GM18907 (cell line): ENCODE results near the gene ADO.

ENCODE experiments used
- ATAC-seq: cut with Tn5 transposase; IDR thresholded peaks from one replicate; pipeline ENCODE4 v1.9.1; 2021; ENCODE audit warnings: mild to moderate bottlenecking, moderate library complexity; ENCODE audit not compliant: unreplicated experiment

The ADO gene

DNA sequence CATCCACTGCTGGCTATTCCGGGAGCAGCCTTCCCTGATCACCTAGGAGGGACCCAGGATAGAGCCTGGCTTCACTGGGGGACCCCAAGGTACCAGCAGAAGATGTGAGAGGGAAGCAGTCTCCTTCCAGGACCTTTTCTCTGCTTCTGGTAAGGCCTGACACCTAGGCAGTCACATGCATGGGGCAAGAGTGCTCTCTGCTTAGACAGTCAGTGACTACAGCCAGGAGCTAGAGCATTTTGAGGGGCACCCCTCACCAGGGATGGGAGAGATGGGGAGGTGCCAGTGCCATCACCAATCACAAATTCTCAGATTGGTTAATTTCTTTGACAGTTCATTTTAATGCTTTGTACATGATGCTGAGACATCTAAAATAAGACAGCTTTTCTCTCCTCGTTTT is 13.9 kb upstream of the ADO start:
- no peak for ATAC-seq

DNA sequence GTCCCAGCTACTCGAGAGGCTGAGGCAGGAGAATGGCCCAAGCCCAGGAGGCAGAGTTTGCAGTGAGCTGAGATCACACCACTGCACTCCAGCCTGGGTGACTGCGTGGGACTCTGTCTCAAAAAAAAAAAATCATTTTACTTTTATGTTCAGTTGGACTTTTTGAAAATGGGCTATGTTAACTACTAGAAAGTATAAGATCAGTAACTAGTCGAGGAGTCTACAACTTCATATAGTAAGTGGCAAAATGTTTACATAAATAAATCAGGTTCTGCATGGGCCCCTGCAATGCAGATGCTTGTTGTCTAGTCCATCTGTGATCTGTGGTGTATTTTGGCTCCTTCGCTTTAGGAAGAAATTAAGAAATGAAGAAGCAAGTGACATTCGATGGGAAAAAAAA is 12.3 kb upstream of the ADO start:
- no peak for ATAC-seq

DNA sequence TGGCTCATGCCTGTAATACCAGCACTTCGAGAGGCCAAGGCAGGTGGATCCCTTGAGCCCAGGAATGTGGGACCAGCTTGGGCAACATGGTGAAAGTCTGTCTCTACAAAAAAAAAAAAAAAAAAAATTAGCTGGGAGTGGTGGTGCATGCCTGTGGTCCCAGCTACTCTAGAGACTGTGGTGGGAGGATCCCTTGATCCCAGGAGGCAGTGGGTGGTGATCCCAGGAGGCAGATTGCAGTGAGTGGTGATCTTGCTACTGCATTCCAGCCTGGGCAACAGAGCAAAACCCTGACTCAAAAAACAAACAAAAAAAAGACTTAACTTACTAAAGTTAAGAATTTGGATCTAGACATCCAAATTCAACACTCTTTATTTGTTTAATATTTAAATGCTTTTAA is 10.2 kb upstream of the ADO start:
- ATAC-seq, result no peak

DNA sequence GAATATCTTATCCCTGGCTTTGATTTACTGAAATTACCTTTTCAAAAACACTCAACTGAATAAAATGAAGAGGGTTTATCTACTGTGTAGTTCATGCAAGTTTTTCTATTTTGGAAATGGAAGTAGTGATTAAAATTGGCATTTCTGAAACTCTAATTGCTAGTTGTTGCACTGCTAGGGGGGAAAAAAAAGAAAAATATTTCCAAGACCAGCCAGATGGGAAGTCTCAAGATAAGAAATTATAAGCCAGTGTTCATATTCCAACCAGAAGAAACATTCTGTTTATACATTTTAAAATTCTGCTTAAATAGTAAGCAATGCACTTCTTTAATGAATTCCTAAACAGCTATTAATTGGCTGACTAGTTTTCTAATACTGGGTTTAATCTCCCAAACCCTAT is 9.4 kb upstream of the ADO start:
- ATAC-seq, result no peak

DNA sequence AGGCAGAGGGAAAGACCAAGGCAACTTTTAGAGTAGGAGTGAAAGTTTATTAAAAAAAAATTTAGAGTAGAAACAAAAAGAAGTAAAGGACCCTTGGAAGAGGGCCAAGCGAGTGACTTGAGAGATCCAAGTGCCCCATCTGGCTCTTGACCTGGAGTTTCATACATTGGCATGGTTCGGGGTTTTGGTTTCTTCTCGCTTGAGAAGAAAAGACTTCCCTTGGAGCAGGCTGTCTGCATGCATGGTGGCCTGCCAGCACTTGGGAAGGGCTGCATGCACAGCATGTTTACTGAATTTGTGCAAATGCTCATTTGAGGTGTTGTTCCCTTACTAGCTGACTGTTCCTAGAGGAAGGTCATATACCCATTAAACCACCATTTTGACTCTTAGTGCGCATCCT is 8.8 kb upstream of the ADO start:
- ATAC-seq, result no peak

DNA sequence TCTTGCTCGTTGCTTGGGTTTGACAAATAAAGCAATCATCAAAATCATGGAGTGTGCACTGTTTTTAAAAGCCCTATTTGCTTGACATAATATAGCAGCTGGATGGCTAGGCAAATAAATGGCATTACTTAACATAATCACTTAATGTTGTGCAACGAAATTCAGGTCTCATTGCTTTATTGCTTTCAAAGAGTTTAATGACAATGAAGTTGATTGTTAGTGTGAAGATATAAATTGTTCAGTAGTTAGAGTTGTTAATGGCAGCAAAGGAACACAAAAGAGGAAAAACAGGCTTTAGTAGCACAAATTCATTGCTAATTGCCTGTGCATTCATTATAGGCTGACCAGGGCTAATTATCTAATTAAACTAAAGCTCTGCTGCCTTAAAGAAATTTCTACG is 7.6 kb upstream of the ADO start:
- ATAC-seq, result no peak

DNA sequence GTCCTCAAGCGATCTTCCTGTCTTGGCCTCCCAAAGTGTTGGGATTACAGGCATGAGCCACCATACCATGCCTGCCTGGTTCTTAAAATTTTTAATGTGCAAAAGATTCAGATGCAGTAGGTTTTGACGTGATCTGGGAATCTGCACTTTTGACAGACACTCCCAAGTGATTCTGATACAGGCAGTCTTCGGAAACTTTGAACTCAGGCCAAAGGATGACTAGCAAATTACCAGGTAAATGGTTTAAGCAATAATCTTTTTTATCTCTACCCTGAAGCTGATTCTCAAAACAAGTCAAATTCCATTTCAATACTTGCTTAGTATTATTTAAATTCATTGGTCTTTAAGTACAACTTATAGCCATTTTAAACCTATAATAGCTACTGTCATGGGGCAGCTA is 2.6 kb upstream of the ADO start:
- no peak for ATAC-seq

DNA sequence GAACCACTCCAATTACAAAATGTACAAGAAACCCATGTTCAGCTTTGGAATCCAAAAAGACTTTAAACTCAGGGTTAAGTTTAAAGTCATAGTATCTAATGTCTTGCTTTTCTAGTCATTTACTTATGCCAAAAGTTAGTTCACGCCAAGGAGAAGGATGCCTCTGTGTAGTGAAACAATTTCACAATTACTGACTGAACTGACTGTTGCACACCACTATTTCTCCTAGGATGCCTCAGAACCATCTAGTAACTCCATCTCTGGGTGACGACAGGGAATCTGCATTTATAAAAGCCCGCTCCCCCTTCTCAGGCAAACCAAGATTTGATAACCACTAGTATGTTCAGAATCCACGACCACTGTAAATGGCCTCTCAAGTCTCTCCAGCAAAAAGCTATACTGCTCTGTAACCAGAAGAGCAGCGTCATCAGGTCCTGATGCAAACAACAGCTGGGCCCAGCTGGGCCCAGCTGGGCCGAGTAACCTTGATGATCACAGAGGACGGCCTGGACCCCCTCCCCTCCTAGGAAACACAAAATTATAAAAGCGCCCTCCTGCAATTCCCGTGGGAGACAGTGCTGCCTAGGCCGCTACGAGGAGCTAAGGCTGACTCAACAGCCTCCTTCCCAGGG is 680 bp upstream of the ADO start:
- no peak for ATAC-seq

DNA sequence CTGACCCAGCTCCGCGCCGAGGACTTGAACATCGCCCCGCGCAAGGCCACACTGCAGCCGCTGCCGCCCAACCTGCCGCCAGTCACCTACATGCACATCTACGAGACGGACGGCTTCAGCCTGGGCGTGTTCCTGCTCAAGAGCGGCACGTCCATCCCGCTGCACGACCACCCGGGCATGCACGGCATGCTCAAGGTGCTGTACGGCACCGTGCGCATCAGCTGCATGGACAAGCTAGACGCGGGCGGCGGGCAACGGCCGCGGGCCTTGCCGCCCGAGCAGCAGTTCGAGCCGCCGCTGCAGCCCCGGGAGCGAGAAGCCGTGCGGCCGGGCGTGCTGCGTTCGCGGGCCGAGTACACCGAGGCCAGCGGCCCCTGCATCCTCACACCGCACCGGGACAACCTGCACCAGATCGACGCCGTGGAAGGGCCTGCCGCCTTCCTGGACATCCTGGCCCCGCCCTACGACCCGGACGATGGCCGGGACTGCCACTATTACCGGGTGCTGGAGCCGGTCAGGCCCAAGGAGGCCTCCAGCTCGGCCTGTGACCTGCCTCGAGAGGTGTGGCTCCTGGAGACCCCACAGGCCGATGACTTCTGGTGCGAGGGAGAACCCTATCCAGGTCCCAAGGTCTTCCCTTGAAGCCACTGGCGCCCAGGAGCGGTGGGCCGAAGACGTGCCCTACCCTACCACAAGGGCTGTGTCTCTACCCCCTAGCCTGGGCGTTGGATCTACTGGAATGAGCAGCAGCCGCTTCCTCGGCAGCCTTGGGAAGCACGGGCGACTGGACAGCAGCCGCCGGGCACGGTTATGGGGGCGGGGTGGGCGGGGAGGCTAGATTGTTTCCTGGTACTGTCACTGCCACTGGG is 945 bp downstream of the ADO start:
- ATAC-seq, result no peak

DNA sequence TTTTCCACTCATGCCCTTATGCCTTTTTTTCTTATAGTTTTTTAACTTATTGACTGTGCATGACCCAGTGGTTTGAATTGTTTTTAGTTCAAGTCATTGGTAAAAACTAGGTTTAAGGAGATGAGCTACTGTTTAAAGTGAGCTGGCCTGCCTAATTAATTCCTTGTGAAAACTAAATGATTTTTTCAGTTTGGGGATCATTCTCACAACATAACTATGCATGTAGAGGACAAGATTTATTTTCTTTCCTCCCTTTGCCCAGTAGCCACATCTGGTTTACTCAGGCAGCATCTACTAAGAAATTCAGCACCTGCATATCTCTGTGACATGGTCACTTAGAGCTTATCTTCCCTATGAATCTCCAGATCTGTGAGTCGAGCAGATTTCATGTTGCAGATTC is 1.7 kb downstream of the ADO start:
- no peak for ATAC-seq

DNA sequence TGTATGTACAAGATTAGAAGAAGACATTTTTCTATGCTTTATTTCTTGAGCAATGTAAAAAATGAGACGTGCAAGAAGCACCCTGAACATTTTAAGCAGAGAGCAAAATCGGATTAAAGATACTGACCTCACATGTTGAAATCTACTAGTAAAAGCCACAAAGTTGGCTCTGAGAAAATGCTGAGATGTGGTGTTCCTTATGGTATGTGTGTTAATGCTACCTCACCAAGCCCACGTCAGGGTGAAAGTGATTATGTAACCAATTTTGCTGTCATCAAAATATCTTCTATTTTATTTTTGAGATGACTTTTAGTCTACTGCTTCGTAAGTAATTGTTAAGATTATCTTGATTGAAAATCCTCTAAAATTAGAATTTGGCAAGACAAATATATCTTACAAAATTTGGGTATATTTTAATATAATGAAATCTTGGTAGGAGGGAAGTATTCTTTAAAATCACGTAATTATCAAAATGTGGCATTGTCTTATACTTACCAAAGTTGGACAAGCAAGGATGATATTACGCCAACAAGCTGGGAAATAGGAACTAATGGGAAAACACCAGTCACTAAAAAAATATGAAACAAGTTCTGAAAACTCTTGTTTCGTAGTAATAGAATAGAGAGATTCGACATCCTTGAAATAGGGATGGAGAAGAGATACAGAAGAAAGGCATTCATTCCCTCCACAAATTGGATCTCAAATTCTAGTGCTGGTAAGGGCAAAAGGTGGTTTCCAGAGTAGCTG is 5.8 kb downstream of the ADO start:
- no peak for ATAC-seq

DNA sequence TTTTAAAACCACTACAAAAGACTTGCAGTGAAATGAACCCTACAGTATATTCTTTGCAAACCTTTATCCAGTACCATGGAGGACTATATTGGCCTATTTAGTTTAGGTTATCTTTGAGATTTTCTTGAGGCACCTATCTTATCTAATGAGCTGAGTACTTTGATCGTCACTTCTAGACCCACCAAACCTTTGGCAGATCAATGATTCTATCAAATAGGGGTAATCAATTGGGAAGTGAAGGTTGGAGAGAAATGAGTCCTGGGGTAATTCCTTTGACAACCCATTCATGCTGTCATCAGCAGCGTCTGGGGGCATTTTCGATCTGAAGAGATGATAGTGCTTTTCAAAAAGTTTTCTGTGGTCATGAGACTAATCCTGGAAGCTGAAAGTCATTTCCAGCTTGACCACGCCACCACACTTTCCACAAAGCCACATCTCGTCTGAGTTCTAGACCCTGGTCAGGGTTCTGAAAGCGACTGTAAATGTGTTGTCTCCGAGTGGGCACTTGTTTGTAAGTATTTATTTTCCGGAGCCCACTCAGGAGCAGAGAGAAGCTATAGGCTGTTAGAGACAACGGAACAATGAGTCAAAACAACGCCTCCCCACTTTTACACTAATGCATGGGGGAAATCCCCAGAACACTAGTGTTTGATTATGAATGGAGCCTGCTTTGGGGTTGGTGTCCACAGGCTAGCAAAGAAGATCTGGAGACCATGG is 6.8 kb downstream of the ADO start:
- ATAC-seq, result peak; percentile 48

DNA sequence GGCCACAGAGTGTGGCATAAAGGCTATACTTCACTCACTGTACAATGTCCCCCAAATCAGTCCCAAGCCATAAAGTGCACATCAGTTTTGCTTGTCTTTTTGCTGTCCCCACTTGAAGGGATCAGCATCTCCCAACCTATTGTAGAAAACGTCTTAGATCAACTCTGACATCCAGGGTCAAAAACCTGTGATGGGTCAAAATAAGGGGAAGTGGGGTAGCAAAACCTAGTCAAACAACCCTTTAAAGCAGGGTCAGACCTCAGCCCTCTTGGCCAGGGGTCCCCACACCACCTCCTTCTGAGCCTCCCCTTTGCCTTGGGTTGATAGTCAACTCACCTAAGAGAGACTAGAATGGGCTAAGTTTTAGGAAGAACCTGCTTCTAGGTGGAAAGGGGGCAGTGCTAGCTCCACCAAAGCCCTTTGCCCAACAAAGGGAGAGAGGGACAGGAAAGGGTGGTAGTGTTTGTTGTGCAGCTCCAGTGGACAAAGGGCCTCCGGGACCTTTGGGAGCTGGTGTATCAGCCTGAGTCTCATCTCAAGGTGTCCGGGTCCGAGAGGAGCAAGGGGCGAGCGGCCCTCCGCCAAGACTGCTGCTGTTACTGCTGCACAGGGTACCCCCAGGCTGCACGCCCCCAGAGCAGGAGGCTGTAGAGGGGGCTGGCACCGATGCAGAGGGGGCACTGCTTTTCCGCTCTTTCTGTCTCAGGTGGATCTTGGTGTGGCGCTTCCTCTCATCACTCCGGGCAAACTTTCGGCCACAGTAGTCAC is 8.3 kb downstream of the ADO start:
- ATAC-seq, result no peak

DNA sequence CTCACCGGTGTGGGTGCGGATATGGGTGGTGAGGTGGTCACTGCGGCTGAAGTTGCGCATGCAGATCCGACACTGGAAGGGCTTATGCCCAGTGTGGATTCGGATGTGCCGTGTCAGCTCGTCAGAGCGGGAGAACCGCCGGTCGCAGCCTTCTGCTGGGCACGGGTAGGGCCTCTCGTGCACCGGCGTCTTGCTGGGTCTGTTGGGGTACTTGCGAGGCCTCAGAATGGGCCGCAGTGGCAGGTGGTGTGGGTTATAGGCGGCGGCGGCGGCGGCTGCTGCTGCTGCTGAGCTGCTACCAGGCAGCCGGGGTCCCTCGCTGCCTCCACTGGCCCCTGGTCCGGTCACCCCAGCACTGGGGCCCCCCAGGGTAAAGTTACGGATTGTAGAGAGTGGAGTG is 8.9 kb downstream of the ADO start:
- no peak for ATAC-seq

DNA sequence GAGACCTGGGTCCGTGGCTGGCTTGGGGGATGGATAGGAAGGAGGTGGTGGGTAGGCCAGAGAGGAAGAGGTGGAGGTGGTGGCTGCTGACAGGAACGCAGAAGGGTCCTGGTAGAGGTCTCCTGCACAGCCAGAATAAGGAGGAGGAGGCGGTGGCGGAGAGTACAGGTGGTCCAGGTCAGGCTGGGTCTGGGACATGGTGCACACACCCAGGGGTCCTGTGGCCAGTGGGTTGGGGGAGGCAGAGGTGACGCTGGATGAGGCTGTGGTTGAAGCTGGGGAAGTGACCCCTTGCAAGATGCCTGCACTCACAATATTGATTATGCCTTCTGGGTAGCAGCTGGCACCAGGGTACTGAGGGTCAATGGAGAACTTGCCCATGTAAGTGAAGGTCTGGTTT is 9.5 kb downstream of the ADO start:
- ATAC-seq, result no peak

DNA sequence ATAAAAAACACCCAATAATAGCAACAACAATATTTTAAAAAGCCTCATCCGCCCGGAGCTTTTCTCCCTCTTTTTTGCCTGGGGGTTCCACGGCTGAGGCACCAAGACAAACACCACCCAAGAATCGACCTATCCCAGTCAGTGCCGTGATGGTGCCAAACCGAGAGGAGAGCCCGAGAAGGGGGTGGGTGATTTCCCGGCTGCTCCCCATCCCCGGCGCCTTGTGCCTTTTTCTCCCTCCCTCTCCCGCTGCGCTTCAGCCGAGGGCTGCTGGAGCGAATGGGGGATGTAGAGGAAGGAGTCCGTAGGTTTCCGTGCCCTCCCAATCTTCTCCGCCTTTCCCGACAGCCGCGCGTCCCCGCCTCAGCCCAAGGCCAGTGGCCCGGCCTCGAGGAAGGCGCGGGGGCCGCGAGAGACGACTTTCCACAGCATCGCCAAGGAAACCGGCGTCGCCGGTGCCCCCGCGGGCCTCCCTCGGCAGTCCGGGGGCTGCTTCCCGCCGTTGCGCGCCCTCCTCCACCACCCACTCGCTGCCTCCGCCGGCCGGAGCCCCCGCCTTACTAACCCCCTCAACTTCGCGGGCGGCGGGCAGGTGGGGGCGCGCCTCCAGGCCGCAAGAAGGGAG is 10.3 kb downstream of the ADO start:
- no peak for ATAC-seq

DNA sequence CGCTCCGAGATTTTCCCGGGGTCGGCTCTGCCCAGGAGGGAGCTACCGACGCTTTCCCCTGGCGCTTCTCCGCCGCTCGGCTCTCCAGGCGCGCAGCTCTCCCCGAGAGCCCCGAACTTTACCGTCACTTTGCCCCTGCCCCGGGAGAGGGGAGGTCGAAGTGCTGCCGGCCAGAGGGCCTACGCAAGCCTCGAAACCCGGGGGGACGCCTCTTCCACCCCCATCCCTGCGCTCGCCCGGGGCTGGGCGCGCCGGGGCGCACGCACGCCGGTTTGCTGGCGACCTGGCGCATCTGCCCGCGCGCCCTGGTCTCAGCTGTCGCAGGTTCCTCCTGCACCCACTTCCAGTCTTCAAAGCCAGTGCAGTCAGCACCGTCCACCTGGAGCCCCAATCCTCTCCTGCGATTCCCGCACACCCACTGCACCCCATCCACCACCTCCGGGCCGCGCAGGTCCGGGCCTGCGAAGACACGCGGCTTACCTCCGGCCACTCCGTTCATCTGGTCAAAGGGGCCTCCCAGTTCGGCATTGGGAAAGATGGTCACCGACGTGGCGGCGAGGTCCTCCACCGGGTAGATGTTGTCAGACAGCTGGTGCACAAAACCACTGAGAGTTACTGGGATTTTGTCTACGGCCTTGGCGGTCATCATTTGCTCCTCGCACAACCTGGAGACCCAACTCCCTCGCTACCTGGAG is 11.0 kb downstream of the ADO start:
- ATAC-seq, result no peak

DNA sequence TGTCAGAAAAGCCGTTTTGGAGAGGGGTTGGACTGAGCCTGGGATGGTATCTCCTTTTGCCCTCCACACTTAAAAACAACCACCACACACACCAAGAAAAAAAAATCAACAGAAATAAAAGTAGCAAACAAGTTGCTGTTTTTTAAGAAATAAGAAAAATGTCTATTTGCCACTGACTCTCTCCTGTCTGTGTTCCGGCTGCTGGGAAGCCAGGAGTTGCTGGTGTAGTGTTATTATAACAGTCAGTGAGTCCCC is 11.5 kb downstream of the ADO start:
- no peak for ATAC-seq

DNA sequence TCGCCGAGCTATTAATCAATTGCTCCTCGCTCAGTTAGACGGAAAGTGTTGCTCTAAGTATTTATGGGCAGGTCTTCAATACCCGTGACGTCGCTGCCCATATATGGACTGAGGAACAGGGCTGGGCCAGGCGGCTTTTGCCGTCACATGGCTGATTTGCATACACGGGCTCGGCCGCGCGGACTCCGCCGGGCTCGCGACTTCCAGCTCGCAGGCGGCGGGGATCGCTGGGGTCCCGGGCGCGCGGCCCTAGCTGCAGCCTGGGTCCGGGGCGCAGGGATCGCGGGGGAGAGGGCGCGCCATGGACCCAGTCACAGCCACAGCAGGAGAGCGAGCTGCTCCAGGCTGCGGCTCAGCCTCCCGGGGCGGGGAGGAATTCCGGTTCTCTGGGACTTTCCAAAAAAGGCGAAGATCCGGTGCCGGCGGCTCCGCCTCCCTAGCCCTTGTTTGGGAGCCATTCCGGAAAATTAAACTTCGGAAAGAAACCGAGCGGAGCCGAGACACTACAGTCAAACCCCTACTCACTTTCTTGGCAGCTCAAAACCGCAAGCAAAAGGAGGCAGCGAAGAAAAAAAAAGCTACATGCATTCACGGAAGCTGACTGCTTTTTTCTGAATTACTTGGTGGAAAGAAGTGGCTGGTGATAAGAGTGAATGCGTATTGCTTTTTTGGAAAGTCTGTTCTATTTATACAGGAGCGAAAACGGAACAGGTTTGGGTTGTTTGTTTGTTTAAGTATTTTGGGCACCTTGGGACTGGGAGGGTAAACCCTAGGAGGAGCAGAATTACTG is 12.0 kb downstream of the ADO start, which contains the start of gene EGR2:
Gene EGR2, minus strand, starts transcription at position 36 of the 790 bp plus-strand sequence. CDS start 337 bp downstream, outside the sequence.
- ATAC-seq, result peak; percentile 85
